Smooth muscle cell (in vitro differentiated cells): ENCODE results near the gene TSHR. TPM values are rescaled to one million over a fixed set of nuclear protein-coding genes. Genes with fewer than 3 reads are reported as not detected.

Experiments
- DNase-seq: peaks from one replicate; lab custom pipeline; 2025; ENCODE audit not compliant: unreplicated experiment; lab: John Stamatoyannopoulos, UW
- H2AFZ ChIP-seq: fragments of 200-600 bp; sonication (generic); 2 replicates; pipeline ENCODE4 v1.6.0; 2016; ENCODE audit warnings: antibody characterized with exemption, low read depth, mild to moderate bottlenecking
- H3F3A ChIP-seq: fragments of 200-600 bp; sonication (generic); 2 replicates; pipeline ENCODE4 v1.6.0; 2017; ENCODE audit warnings: antibody characterized with exemption, low read depth
- H3K27ac ChIP-seq: fragments of 200-600 bp; sonication (generic); 2 replicates; pipeline ENCODE4 v1.5.1; 2016; ENCODE audit warnings: low read depth, mild to moderate bottlenecking
- H3K27me3 ChIP-seq: fragments of 200-600 bp; sonication (generic); 2 replicates; pipeline ENCODE4 v1.6.1; 2016; ENCODE audit warnings: low read depth, mild to moderate bottlenecking
- H3K36me3 ChIP-seq: fragments of 200-600 bp; sonication (generic); 2 replicates; pipeline ENCODE4 v1.5.1; 2016; ENCODE audit warnings: low read depth
- H3K4me1 ChIP-seq: fragments of 200-600 bp; sonication (generic); 2 replicates; pipeline ENCODE4 v1.5.1; 2016; ENCODE audit warnings: low read depth
- H3K4me2 ChIP-seq: fragments of 200-600 bp; sonication (generic); 2 replicates; pipeline ENCODE4 v1.6.0; 2016; ENCODE audit warnings: mild to moderate bottlenecking
- H3K4me3 ChIP-seq: fragments of 200-600 bp; sonication (generic); 2 replicates; pipeline ENCODE4 v1.5.1; 2016; ENCODE audit warnings: mild to moderate bottlenecking
- H3K79me2 ChIP-seq: fragments of 200-600 bp; sonication (generic); 2 replicates; pipeline ENCODE4 v1.6.0; 2016; ENCODE audit warnings: low read depth, mild to moderate bottlenecking
- H3K9ac ChIP-seq: fragments of 200-600 bp; sonication (generic); 2 replicates; pipeline ENCODE4 v1.6.0; 2016; ENCODE audit warnings: low read depth
- H3K9me3 ChIP-seq: fragments of 200-600 bp; sonication (generic); replicated peaks from 2 replicates; pipeline ENCODE4 v1.5.1; 2016; ENCODE audit warnings: low read depth
- H4K20me1 ChIP-seq: fragments of 200-600 bp; sonication (generic); 2 replicates; pipeline ENCODE4 v1.6.0; 2016; ENCODE audit warnings: low read depth
- WGBS: methylation state at CpG from one replicate; pipeline ENCODE4 v1.1.7; 2016; ENCODE audit warnings: low lambda C conversion rate; 5-methylcytosine and 5-hydroxymethylcytosine counted together
- polyA plus RNA-seq: library from polyadenylated mRNA; unstranded; fragments of >200 nt; fragmentation: Nextera tagmentation; extraction: Ambion mirVana; gene quantifications from 2 replicates; pipeline ENCODE4 v1.2.1, GENCODE V29; 2016
- total RNA-seq: library from RNA; depleted of rRNA; stranded (reverse); fragments of >200 nt; gene quantifications from 2 replicates; pipeline ENCODE4 v1.2.3, GENCODE V29; 2014
- TF ChIP-seq, protein P1 (sequence below): fragments of 200-600 bp; sonication (generic); IDR thresholded peaks from 2 replicates; pipeline ENCODE4 v1.5.1; 2017; ENCODE audit warnings: borderline replicate concordance, mild to moderate bottlenecking, antibody characterized with exemption; ENCODE audit not compliant: insufficient read depth, poor library complexity, severe bottlenecking

Gene TSHR
- total and polyA plus RNA-seq, 2 experiments from 2014 or later, result not detected

- Histone ChIP-seq H3F3A (no peaks in the 10 kb centered on the region), H3K9me3 (no peaks in the 10 kb centered on the region), H3K4me1 (no peaks in the 10 kb centered on the region), H3K9ac (no peak overlapping the region), H3K36me3 (no peaks in the 10 kb centered on the region), H2AFZ (no peak overlapping the region), H3K27ac (no peak overlapping the region), H3K4me2 (no peak overlapping the region), H3K79me2 (no peaks in the 10 kb centered on the region), H3K4me3 (no peak overlapping the region), H3K27me3 (no peaks in the 10 kb centered on the region), H4K20me1 (peaks cover 21% of the 10 kb centered on the region)
- TF ChIP-seq, protein P1, sequence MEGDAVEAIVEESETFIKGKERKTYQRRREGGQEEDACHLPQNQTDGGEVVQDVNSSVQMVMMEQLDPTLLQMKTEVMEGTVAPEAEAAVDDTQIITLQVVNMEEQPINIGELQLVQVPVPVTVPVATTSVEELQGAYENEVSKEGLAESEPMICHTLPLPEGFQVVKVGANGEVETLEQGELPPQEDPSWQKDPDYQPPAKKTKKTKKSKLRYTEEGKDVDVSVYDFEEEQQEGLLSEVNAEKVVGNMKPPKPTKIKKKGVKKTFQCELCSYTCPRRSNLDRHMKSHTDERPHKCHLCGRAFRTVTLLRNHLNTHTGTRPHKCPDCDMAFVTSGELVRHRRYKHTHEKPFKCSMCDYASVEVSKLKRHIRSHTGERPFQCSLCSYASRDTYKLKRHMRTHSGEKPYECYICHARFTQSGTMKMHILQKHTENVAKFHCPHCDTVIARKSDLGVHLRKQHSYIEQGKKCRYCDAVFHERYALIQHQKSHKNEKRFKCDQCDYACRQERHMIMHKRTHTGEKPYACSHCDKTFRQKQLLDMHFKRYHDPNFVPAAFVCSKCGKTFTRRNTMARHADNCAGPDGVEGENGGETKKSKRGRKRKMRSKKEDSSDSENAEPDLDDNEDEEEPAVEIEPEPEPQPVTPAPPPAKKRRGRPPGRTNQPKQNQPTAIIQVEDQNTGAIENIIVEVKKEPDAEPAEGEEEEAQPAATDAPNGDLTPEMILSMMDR, result no peak
- no peak for DNase-seq
These were observed 222.6 kb downstream of the TSHR start for GRCh38 chr14:81178063-81178462.

DNA sequence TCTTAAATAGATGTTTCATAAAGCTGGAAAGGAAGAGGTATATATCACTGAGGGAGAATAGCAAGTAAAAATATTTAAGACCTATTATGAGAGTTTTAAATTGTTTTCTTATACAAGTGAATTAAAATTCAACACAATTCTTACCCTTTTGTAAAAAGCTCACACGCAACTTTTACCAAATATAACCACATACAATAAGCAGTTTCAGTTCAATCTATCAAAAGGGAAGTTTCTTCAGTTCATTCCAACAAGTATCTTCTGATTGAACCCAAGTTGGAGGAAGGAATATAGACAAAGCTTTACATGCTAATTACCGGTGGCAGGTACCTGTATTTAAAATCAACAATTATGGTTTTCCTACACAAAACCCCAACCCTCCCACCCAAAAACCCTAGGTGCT is 224.2 kb downstream of the TSHR start:
- no peak overlapping the region for H3K4me2 ChIP-seq
- peaks cover 6% of the 10 kb centered on the region for H3K36me3 ChIP-seq

GRCh38 chr14:81187832-81188522 is 232.6 kb downstream of the TSHR start:
- TF ChIP-seq, protein P1, result no peak

More for the DNA sequence above, 224.2 kb downstream of the TSHR start:
- no peak overlapping the region for H3K4me3 ChIP-seq
- H3K9ac ChIP-seq, result no peak overlapping the region
- no peak for DNase-seq
- peaks cover 4% of the 10 kb centered on the region for H3K4me1 ChIP-seq
- H2AFZ ChIP-seq, result no peak overlapping the region
- WGBS, result 95% methylated on average over 2 of the region's 2 CpGs
- H4K20me1 ChIP-seq, result peaks cover 31% of the 10 kb centered on the region
- no peaks in the 10 kb centered on the region for H3K27me3 ChIP-seq
- H3K9me3 ChIP-seq, result no peaks in the 10 kb centered on the region
- no peaks in the 10 kb centered on the region for H3F3A ChIP-seq
- H3K27ac ChIP-seq, result no peak overlapping the region
- TF ChIP-seq, protein P1, result no peak
- H3K79me2 ChIP-seq, result no peaks in the 10 kb centered on the region

DNA sequence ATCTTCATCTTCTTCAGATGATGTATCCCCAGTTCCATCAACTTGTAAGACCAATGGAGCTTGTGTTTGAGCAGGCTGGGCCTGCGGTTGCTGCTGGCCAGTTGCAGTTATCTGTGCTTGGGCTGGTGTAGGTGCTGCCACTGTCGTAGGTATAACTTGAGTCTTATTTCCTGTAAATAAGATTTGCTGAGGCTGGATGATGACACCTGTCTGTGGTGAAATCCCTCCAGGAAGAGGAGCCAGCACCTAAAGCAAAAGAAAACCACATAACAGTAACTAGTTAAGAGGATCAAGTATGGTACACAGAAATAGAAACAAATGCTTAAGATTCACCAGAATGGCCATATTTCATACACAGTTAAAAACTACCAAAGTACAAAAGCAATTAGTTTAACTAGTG is 237.2 kb downstream of the TSHR start:
- H3K36me3 ChIP-seq, result peaks cover 45% of the 10 kb centered on the region
- no peak overlapping the region for H3K4me2 ChIP-seq
- no peaks in the 10 kb centered on the region for H3F3A ChIP-seq
- H4K20me1 ChIP-seq, result peaks cover 53% of the 10 kb centered on the region
- peaks cover 37% of the 10 kb centered on the region for H3K79me2 ChIP-seq
- no peak overlapping the region for H2AFZ ChIP-seq
- no peak for DNase-seq
- H3K27me3 ChIP-seq, result no peaks in the 10 kb centered on the region
- H3K9me3 ChIP-seq, result no peaks in the 10 kb centered on the region
- 96% methylated on average over 2 of the region's 2 CpGs for WGBS
- H3K27ac ChIP-seq, result no peak overlapping the region
- H3K9ac ChIP-seq, result no peak overlapping the region
- H3K4me1 ChIP-seq, result no peaks in the 10 kb centered on the region
- TF ChIP-seq, protein P1, result no peak
- no peak overlapping the region for H3K4me3 ChIP-seq

More at GRCh38 chr14:81187832-81188522, 232.6 kb downstream of the TSHR start:
- Histone ChIP-seq H3K36me3 (peaks cover 33% of the 10 kb centered on the region), H3K27me3 (no peaks in the 10 kb centered on the region), H3K9ac (no peak overlapping the region), H3K4me1 (peaks cover 4% of the 10 kb centered on the region), H3F3A (no peaks in the 10 kb centered on the region), H3K4me3 (no peak overlapping the region), H3K27ac (no peak overlapping the region), H3K9me3 (no peaks in the 10 kb centered on the region), H2AFZ (no peak overlapping the region), H3K79me2 (peaks cover 37% of the 10 kb centered on the region), H4K20me1 (peaks cover 71% of the 10 kb centered on the region), H3K4me2 (no peak overlapping the region)
- no peak for DNase-seq
- WGBS, result 97% methylated on average over 5 of the region's 5 CpGs
